Tongue (tissue), 2 donors: Measurements from ENCODE around the gene NIPAL1. TPM values are rescaled to one million over a fixed set of nuclear protein-coding genes. Genes with fewer than 3 reads are reported as not detected.

Source experiments
- DNase-seq: peaks from one replicate; pipeline ENCODE4 v3.0.0-alpha.2; 2015
- total RNA-seq: library from RNA; depleted of rRNA; stranded (reverse); fragments of >200 nt; gene quantifications from one replicate; pipeline ENCODE4 v1.2.3, GENCODE V29; 2014

NIPAL1 gene
- total RNA-seq, 1 donor from 2014 or later = 6.9 TPM

GRCh38 chr4:48027653-48028052, 11.1 kb downstream of the NIPAL1 start:
- DNase-seq = no peak

- DNase-seq = no peak
Measured at GRCh38 chr4:48028696-48029095, 12.1 kb downstream of the NIPAL1 start.

DNA sequence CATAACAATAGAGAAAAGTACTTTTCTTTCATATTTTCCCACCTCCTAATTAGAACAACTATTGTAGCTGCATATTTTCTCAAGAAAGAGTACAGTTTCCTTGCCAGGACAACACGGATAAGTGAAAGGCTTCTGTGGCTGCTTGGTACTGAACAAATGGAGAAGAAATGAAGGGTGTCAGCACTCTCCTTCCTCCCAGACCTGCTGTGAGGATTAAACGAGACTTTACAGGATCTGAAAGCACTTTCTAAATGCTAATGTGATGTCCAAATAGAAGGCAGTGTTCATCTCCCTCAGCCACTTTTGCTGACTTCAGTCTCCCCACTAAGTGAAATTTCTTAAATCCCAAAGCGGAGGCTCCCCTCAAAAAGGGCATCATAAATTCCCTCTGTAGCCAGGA, 13.9 kb downstream of the NIPAL1 start:
- no peak for DNase-seq

GRCh38 chr4:48031802-48032525, 15.4 kb downstream of the NIPAL1 start:
- DNase-seq = peak; percentile 72

DNA sequence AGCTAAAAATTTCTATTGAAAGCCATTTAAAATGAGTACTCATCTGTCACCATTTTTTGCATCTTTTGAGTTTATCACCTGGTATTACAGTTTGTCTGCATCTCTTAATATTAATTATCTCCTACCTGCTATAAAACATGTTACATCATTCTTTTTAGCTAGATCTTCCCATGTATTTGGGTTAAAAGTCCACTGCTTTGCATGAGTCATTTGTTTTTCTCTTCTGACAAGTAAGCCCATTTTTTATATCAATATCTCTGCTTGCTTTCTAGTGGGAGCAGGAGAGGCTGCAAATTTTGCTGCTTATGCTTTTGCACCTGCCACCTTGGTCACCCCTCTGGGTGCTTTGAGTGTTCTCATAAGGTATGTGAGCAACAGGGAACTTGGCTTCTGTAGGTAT, 16.1 kb downstream of the NIPAL1 start:
- no peak for DNase-seq

DNA sequence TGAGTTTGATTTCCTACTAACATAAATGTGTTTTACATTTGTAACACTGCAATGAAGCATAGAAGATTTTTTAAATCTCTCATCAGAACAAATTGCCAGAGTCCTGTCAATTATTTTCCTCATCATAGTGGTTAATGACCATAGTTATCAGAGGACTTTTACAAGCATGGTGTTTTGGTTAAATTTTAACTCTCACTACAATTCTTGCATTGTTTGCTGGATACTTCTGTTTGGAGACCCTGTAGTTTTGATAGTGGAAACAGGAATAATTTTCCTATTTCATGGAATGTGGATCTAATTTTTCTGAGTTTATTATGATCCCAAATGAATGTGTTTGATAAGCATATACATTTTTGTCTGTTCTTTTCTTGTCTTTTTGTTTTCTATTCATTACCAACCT, 16.8 kb downstream of the NIPAL1 start:
- DNase-seq = no peak

- DNase-seq = peak; percentile 35
Measured at GRCh38 chr4:48033825-48034413, 17.3 kb downstream of the NIPAL1 start.

GRCh38 chr4:48035952-48036351, 19.4 kb downstream of the NIPAL1 start:
- DNase-seq = no peak

DNA sequence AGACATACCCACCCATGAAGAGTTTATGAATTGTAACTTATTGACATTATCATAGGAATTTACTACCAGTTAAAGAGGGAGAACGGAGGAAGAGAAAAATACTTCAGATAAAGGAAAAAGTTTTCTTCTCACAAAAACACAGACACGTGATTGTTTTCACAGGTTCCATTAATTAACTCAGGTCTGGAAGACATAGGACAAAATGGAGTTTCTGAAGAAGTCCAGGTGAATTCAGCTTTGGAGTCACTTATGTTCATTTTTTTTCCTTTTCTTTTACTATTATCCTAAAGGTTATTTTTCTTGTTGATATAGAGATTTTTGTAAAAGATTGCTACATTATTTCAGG, 20.5 kb downstream of the NIPAL1 start:
- DNase-seq = no peak

- no peak for DNase-seq
Measured at GRCh38 chr4:48038666-48039065, 22.1 kb downstream of the NIPAL1 start.

DNA sequence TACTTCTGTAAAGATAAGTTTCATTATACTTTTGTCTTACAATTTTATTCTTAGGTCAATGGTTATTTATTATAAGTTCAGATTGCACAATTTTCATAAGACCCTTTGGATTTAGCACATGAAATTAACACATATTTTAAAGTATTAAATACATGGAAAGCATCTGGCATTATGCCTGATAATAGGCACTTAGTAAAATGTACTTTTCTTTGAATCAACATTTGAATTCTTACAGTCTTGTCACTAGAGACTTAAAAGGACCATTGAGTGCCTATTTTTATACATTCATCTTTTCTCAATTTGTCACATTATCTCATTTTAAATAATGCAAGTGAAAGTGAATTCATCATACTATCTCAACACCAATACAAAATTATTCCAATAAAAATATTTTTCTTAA, 23.0 kb downstream of the NIPAL1 start:
- no peak for DNase-seq

- no peak for DNase-seq
Measured at GRCh38 chr4:48041535-48042137, 25.1 kb downstream of the NIPAL1 start.

- no peak for DNase-seq
Measured at GRCh38 chr4:48042979-48043461, 26.4 kb downstream of the NIPAL1 start.

DNA sequence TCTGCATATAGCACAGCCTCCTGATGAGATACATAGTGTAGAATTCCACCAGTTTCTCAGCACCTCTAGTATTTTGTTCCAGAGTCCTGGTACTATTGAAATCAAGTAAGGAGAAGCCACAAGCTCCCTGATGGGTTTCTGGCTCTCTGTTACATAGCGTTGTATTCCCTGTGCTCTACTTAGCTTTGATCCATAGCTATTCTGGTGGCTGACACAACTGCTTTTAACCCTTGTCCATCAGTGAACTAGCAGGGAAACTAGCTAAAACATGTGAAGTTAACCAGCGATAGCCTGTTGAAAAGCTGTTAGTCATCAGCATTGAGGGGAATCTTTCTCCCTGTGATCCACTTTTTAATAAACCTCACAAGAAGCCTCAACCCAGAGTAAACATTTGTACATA, 26.9 kb downstream of the NIPAL1 start:
- no peak for DNase-seq

DNA sequence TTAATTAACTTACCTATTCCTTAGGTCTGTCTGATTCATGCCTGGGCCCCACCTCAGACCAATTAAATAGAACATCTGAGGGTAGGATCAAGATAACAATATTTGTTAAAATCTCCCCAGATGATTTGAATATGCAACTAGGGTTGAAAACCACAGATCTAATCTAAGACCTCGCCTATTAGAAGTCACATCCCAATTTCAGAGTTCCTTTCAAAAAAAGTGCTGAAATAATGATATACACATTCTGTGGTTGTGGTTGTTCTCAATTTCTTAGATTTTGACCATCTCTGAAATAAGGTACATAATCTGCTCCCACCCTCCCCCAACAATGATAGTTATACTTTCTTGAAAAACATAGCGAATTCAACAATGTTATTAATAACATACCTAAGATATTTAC, 27.7 kb downstream of the NIPAL1 start:
- no peak for DNase-seq

- no peak for DNase-seq
Measured at GRCh38 chr4:48046059-48046458, 29.5 kb downstream of the NIPAL1 start.

GRCh38 chr4:48047421-48047844, 30.9 kb downstream of the NIPAL1 start:
- DNase-seq = no peak

DNA sequence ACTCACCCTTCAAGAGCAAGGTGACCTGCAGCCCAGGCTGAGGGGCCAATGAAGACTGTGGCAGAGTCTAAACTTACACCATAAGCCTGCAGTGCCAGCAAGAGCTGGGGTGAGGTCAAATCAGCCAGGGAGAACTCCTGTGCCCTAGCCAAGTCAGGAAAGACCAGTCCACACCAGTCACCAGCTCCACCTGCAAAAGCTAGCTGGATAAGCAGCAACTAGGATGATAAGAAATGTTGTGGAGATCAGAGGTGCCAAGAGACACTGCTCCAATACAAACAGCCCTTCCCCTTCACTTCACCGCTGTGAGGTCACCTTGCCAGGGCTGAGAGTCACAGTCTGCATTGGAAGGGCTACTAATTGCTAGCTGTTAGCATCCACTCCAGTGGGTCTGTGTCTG, 31.3 kb downstream of the NIPAL1 start:
- DNase-seq = no peak

GRCh38 chr4:48049483-48049882, 32.9 kb downstream of the NIPAL1 start:
- DNase-seq = no peak

DNA sequence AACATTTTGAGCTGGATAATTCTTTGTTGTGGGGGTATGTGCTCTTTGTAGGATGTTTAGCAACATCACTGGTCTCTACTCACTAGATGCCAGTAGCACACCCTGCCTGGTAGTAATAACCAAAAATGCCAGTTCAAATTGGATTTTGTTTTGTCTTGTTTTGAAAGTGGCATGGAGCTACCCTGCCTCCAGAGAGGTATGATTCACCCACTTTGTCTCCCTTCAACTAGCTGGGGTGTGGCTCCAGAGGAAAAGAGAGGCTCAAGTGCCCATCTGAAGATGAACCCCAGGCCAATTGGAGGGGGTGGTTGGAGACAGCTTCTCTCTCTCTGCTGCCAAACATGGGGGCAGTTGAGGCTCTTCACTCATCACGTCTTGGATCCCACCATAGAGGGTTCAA, 34.5 kb downstream of the NIPAL1 start:
- no peak for DNase-seq

DNA sequence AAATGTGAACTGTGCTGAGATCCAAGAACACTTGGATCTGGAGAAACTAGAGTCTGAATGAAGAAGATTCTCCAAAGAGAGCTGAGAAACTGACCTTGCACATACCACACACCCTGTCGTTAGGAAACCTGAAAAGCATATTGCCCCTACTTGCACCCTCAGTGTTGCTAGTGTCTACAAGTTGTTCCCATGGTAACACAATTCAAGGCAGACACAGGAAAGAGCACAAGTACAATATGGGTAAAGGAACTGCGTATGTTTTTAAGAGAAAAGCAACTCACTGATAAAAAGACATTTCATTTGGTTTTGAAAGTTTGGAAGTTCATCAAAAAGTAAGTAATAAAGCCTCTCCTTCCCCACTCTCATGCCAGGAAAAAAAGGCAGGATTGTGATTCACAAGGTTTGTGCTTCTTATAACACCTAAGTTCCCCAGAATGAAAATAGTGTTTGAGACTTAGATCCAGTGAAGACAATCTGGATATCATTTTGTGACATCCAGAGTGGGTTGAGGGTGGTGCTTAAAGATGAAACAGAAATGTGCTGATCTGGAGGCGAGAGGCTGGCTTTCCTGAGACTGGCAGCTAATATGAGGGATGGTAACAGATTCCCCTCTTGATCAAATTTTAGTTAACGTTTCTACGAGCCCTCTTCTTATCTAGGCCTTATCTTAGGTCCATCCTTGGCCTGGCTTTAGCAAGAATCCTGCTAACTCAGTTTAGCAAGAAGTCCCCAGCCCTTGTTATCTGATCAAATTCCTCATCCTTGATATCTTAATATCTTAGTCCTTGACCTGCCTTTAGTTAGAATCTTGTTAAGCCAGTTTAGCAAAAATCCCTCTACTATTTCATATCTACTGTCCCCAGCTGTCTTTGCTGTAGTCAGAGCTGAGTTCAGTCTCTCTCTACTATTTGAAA, 42.3 kb downstream of the NIPAL1 start:
- DNase-seq = no peak

- DNase-seq = no peak
Measured at GRCh38 chr4:48064349-48064748, 47.8 kb downstream of the NIPAL1 start.

DNA sequence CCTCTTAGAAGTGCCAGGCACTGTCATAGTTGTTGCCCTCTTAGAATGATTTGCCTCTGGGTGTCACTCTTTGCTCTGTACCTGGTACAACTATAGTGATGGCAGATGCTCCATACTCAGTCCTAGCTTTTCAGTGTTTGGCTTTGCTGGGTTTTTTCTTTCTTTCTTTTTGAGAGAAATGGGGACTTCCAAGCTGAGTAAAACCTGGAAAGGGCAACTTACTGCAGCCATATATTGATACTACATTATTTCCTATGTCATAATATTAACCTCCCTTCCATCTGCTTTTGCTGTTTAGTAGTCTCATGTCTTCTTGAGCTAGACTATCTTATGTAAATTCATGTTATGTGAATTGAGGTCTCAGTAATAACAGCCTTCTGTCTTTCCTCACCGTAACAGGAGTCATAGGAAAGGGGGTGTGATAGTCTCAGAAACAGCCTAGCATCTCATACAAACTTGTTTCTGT, 49.0 kb downstream of the NIPAL1 start:
- DNase-seq = no peak
